GM19467 (cell line): ENCODE data around the gene CHFR.
"Not testable (repeated sequence)": the region's sequence is repeated elsewhere in the genome, so short reads cannot be mapped to it uniquely, and the experiment has no call there.

Source experiments
- ATAC-seq: cut with Tn5 transposase; IDR thresholded peaks from one replicate; pipeline ENCODE4 v1.9.1; 2021; ENCODE audit warnings: mild to moderate bottlenecking, moderate library complexity; ENCODE audit not compliant: unreplicated experiment

CHFR gene, protein sequence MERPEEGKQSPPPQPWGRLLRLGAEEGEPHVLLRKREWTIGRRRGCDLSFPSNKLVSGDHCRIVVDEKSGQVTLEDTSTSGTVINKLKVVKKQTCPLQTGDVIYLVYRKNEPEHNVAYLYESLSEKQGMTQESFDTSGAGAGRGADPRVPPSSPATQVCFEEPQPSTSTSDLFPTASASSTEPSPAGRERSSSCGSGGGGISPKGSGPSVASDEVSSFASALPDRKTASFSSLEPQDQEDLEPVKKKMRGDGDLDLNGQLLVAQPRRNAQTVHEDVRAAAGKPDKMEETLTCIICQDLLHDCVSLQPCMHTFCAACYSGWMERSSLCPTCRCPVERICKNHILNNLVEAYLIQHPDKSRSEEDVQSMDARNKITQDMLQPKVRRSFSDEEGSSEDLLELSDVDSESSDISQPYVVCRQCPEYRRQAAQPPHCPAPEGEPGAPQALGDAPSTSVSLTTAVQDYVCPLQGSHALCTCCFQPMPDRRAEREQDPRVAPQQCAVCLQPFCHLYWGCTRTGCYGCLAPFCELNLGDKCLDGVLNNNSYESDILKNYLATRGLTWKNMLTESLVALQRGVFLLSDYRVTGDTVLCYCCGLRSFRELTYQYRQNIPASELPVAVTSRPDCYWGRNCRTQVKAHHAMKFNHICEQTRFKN

GRCh38 chr12:132887513-132888351, at the start of gene CHFR:
CHFR (minus strand) TSS chr12:132887605; CDS start chr12:132887328, 277 bp downstream.
- ATAC-seq: peak; percentile 99

DNA sequence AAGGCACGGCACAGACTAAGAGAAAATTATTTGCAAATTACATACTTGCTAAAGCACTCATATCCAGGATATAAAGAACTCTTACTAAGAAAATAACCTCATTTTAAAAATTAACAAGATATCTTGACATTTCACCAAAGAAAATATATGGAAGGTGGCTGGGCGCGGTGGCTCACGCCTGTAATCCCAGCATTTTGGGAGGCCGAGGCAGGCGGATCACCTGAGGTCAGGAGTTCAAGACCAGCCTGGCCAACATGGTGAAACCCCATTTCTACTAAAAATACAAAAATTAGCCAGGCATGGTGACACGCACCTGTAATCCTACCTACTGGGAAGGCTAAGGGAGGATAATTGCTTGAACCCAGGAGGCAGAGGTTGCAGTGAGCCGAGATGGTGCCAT, 49.5 kb upstream of the CHFR start:
- not testable (repeated sequence) for ATAC-seq

- ATAC-seq: no peak
These were observed 48.8 kb upstream of the CHFR start for GRCh38 chr12:132936163-132936562.

GRCh38 chr12:132926415-132926833, 39.0 kb upstream of the CHFR start:
- no peak for ATAC-seq

GRCh38 chr12:132925597-132926414, 38.4 kb upstream of the CHFR start:
- ATAC-seq: no peak

DNA sequence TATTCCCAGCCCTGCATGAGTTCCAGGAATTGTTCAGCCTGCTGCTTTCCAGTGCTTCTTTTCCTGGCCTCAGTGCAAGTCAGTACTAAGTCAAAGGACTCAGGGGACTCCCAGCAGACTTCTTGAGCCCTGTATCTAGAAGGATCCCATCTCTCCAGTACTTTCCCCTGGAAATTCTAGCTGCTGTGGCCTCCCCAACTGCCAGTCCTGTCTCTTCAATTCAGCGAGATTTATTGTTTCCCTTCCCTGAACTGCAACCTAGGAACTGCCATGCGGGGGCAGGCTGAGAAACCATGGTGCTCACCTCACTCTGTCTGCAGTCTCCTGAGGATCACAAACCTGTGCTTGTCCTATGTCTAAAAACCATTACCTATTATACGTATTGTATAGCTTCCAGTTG, 37.0 kb upstream of the CHFR start:
- ATAC-seq: no peak

GRCh38 chr12:132923356-132923909, 36.0 kb upstream of the CHFR start:
- ATAC-seq: no peak

DNA sequence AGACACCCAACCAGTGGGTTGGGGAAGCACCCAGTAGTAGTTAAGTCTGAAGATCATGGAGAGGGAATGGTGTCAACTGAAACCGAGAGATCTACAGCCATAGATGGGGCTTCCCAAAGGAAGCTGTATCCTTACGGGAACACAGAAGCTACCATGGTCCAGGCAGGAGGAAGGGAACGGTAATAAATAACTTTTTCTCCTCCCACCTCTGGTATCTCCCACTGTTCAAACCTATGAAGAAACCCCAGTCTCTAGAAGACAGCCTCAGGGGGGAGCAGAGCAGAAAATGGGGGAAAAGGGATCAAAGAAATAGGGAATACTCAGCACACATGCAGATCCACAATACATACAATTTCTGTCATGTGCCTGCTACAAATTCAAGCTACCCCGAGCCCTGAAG, 35.3 kb upstream of the CHFR start:
- no peak for ATAC-seq

DNA sequence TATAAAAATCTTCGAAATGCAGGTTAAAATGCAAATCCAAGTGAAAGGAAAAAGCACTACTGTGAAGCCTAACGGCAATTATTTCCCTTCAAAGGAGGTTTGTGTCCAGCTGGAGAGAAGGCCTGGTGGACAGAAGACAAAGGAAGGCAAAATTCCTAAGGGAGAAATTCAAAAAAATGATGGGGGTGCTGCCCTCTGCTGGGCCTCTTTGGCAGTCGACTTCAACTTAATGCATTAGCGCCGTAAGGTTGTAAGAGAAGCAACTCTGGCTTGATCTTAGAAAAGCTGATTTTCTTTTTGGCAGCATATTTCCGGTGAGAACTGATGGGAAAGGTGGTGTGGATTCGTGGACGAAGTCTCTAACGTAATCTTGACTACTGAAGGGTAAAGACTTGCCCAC, 34.3 kb upstream of the CHFR start:
- no peak for ATAC-seq

- no peak for ATAC-seq
These were observed 31.3 kb upstream of the CHFR start for GRCh38 chr12:132918680-132919079.

DNA sequence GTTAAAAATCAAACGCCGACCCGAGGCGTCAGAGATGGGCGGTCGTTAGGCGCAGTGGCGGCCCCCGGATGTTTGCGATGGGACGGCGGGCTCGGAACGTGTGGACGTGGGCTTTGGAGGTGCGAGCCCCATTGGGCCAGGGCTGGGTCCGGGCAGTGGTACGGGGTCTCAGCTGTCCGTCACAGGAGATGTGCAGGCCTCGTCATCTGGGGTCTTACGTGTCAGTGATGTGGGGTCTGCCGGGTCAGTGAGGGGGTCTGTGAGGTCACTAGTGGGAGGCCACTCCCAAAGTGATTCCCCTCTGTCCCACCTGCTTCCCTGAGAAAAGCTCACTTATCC, 21.6 kb upstream of the CHFR start:
- ATAC-seq: no peak

GRCh38 chr12:132908145-132909029, 21.0 kb upstream of the CHFR start:
- peak; percentile 71 for ATAC-seq

DNA sequence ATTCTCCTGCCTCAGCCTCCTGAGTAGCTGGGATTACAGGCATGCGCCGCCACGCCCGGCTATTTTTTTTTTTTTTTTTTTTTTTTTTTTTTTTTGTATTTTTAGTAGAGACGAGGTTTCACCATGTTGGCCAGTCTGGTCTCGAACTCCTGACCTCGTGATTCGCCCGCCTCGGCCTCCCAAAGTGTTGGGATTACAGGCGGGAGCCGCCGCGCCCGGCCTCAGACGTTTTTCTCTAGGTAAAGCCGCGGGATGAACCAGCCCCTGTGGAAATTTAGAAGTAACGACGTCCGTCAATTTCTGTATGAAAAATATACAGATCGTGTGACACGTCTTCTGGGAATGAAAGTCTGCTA, 20.4 kb upstream of the CHFR start:
- not testable (repeated sequence) for ATAC-seq

DNA sequence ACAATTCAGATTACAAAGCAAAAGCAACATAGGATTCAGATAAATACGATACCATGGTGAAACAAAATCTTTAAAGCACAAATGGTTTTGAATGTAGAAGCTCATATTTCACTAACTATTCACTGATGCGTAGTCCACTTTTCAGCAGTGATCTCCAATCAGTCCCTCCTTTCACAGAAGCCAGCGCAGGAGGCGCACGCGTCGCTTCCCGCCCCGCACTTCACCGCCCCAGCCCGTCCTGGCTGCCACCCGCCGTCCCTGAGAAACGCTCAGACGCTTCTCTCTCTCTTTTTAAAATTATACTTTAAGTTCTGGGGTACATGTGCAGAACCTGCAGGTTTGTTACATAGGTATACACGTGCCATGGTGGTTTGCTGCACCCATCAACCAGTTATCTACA, 19.8 kb upstream of the CHFR start:
- ATAC-seq: no peak

- no peak for ATAC-seq
These were observed 17.4 kb upstream of the CHFR start for GRCh38 chr12:132904718-132905328.

- no peak for ATAC-seq
These were observed 11.6 kb upstream of the CHFR start for GRCh38 chr12:132899033-132899432.

DNA sequence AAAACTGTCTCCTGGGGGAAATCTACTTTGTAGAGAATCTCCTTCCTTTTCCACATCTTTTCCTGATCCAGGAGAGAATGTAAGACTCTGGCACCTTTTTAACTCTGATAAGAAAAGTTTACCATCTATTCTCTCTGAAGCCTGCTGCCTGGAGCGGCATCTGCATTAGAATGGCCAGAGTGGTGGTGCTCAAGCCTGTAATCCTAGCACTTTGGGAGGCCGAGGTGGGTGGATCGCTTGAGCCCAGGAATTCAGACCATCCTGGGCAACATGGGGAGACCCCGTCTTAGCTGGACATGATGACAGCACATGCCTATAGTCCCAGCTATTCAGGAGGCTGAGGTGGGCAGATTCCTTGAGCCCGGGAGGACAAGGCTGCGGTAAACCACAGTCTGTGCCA, 1.4 kb upstream of the CHFR start:
- no peak for ATAC-seq

DNA sequence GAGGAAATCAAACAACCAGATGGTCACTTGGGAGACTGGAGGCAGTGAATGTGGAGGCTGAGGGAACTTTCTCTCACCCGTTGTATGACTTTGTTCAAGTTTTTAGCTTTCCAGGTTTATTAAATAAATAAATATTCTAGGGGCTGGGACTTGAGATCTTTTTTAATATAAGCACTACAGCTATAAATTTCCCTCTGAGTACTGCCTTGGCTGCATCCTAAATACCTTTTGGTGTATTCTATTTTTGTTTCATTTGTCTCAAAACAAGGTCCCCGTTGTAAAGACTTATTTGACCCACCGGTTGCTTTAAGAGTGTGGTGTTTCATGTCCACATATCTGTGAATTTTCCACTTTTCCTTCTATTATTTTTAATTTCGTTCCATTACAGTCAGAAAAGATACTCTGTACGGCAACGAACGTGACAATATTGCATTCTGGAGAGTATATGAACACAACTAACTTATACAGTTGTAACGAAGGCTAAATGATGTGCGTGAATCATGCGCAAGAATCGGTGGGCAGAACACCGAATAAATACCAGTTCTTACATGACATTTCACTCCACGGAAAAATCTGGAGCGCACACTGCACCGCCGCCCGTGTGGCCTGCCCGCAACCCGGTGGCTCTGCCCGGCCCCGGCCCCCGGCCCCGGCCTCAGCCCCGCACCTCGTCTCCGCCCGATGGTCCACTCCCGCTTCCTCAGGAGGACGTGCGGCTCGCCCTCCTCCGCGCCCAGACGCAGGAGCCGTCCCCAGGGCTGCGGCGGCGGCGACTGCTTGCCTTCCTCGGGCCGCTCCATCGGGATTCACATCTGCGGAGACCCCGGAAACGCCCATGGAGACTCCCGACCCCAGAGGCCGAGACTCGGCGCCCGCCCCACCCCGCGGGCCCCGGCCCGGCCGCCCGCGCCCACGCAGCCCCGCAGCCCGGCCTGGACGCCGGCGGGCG, 602 bp downstream of the CHFR start:
- ATAC-seq: peak; percentile 14
